ENCODE data around the gene TMEM178B. TPM values are rescaled to one million over a fixed set of nuclear protein-coding genes. Genes with fewer than 3 reads are reported as not detected.

The TMEM178B gene
- total and polyA plus RNA-seq, 2 of the 4 experiments (the other 2 are of a cell fraction) = under 0.01 to 0.05 TPM

GRCh38 chr7:141221007-141221612 is 147.2 kb downstream of the TMEM178B start:
- Histone ChIP-seq H3K4me1 (ENCODE audit: control insufficient read depth, insufficient read depth, low read length) (no peaks in the 10 kb centered on the region), H3K9me3 (ENCODE audit: control insufficient read depth, insufficient read depth, low read length) (peaks cover 16% of the 10 kb centered on the region)
- dilution Hi-C loops (cut with HindIII; ENCODE audit: low sequenced_read_pairs, unreplicated experiment) = no loop called here

More at GRCh38 chr7:141221007-141221612, 147.2 kb downstream of the TMEM178B start:
- in situ Hi-C loops (cut with MboI; ENCODE audit: low sequenced_read_pairs) = no loop called here
- ATAC-seq (ENCODE audit: low read depth) (no peak), DNase-seq (no peak)
- Histone ChIP-seq H4K20me1 (ENCODE audit: insufficient read depth, low read length) (no peaks in the 10 kb centered on the region), H2BK5ac (ENCODE audit: low read depth, low read length, poor library complexity, severe bottlenecking) (no peak overlapping the region), H2AK9ac (replicated peaks; ENCODE audit: low read depth, low read length, poor library complexity) (no peak overlapping the region), H3K56ac (ENCODE audit: extremely low read depth, insufficient read depth, low read length) (no peak overlapping the region), H2BK20ac (ENCODE audit: low read depth, low read length) (no peak overlapping the region), H3K9ac (ENCODE audit: low read depth, low read length) (no peak overlapping the region), H2AK5ac (ENCODE audit: low read depth, low read length) (no peak overlapping the region), H3K4me3 (ENCODE audit: insufficient read depth, low read depth, low read length) (no peak overlapping the region), H3K18ac (ENCODE audit: low read depth, low read length) (no peak overlapping the region), H4K8ac (ENCODE audit: low read depth in 2 of 2, low read length in 2 of 2) (no peak overlapping the region), H3K4me2 (ENCODE audit: low read depth, low read length) (no peak overlapping the region), H3K14ac (replicated peaks; ENCODE audit: low read depth, low read length) (no peak overlapping the region), H3K4ac (ENCODE audit: low read depth, low read length) (no peak overlapping the region), H3K9me1 (ENCODE audit: insufficient read depth, low read length) (no peaks in the 10 kb centered on the region), H3K27ac (ENCODE audit: insufficient read depth, low read length) (no peak overlapping the region), H3K36me3 (ENCODE audit: control insufficient read depth, insufficient read depth, low read length) (no peaks in the 10 kb centered on the region), H3K23ac (ENCODE audit: low read depth, low read length) (no peak overlapping the region), H2BK15ac (ENCODE audit: low read depth, low read length) (no peak overlapping the region), H2BK120ac (ENCODE audit: low read depth, low read length) (no peak overlapping the region), H4K5ac (ENCODE audit: low read depth, low read length) (no peak overlapping the region), H3K79me1 (ENCODE audit: low read depth in 1 of 2, low read length in 2 of 2) (no peaks in the 10 kb centered on the region), H2AFZ (replicated peaks; ENCODE audit: low read length, poor library complexity) (no peak overlapping the region), H4K91ac (ENCODE audit: insufficient read depth, low read depth, low read length) (no peak overlapping the region), H3K27me3 (ENCODE audit: control insufficient read depth, insufficient read depth, low read length) (no peaks in the 10 kb centered on the region)
- no TSS peak for BruUV-seq (replicated peaks)
- CTCF ChIA-PET = no interaction called here
- no peak for TF ChIP-seq CEBPB (IDR thresholded peaks at IDR 0.05; ENCODE audit: low read depth, low read length)
- TF ChIP-seq ELK1 (IDR thresholded peaks at IDR 0.05; ENCODE audit: borderline replicate concordance, low read depth, low read length) = no peak
- TF ChIP-seq RAD21 (IDR thresholded peaks at IDR 0.05; ENCODE audit: low read length) = no peak
- no peak for TF ChIP-seq FOS (IDR thresholded peaks at IDR 0.05; ENCODE audit: low read depth, low read length)
- TF ChIP-seq POLR2A (IDR thresholded peaks at IDR 0.05; ENCODE audit: low read depth, low read length) = no peak
- TF ChIP-seq NFE2L2 (IDR thresholded peaks at IDR 0.05; ENCODE audit: low read depth, low read length) = no peak
- TF ChIP-seq CHD1 (IDR thresholded peaks at IDR 0.05; ENCODE audit: low read depth, low read length) = no peak
- WGBS, 2 experiments (ENCODE audit: extremely low coverage in 2 of 2, insufficient read length in 1 of 2) = 0% methylated on average over 1 of the region's 2 CpGs; no CpG with 5 or more reads in 1 of the 2 experiments
- intact Hi-C loops (cut with micrococcal nuclease) = no loop called here
- POLR2A ChIA-PET (ENCODE audit: unreplicated experiment) = no interaction called here

Data from IMR-90 (cell line).